Activated CD4-positive, alpha-beta T cell treated with anti-CD3 and anti-CD28 coated beads, Interleukin-2, Interleukin-6, amounts not matched to agents 100 ng/mL and 50 ng/mL, durations not matched to agents 16 hours and 8 hours (primary cell): ENCODE results near the gene HERC2.

ENCODE experiments used
- DNase-seq: peaks from one replicate; pipeline ENCODE4 v3.0.0-alpha.2; 2020

Gene HERC2

GRCh38 chr15:28093752-28094535 is 228.0 kb downstream of the HERC2 start:
- no peak for DNase-seq

DNA sequence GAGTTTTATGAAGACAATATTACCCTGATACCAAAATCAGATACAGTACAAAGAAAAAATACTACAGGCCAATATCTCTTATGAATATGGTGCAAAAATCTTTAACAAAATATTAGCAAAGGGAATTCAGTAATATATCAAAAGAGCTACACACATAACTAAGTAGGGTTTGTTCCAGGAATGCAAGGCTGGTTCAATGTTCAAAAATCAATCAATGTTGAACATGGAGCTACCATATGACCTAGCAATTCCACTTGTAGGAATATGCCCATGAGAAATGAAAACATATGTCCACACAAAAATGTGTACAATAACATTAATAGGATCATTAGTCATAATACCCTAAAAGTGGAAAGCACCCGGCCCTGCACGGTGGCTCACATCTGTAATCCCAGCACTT is 230.7 kb downstream of the HERC2 start:
- no peak for DNase-seq

GRCh38 chr15:28086175-28086703 is 235.7 kb downstream of the HERC2 start:
- peak; percentile 75 for DNase-seq

- DNase-seq, result no peak
These were observed 236.3 kb downstream of the HERC2 start for GRCh38 chr15:28085489-28086174.

GRCh38 chr15:28084547-28084946 is 237.4 kb downstream of the HERC2 start:
- DNase-seq, result no peak

- no peak for DNase-seq
These were observed 238.9 kb downstream of the HERC2 start for GRCh38 chr15:28082891-28083684.

GRCh38 chr15:28081594-28081993 is 240.4 kb downstream of the HERC2 start:
- no peak for DNase-seq

GRCh38 chr15:28080386-28080785 is 241.6 kb downstream of the HERC2 start:
- DNase-seq, result no peak

DNA sequence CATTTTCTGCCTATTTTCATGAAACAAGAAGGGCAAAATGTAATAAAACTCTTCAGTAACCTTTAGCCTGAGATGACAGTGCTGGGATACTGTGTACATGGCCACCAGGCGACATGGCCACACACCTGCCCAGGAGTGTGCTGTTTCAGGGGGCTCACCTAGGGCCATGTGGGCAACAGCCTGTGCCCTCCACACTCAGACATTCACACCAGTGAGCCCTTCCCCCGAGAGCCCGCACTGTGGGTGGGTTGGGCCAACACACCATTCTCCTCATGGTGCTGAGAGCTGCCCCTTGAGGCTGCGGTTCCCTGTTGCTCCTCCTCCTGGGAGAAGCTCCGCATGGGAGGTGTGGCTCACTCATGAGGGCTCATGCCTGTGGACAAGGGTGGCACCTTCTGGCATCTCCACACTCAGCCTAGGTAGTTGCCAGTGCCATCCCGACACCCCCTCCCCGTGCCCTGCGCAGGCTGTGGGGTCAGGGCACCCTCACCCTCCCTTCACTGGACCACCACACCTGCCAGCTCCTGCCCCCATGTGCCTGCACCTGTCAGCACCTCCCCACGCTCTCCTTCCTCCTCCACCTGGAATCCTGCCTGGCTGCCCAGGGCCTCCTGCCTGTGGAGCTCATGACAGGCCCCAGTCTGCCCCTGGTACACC is 242.5 kb downstream of the HERC2 start:
- no peak for DNase-seq

DNA sequence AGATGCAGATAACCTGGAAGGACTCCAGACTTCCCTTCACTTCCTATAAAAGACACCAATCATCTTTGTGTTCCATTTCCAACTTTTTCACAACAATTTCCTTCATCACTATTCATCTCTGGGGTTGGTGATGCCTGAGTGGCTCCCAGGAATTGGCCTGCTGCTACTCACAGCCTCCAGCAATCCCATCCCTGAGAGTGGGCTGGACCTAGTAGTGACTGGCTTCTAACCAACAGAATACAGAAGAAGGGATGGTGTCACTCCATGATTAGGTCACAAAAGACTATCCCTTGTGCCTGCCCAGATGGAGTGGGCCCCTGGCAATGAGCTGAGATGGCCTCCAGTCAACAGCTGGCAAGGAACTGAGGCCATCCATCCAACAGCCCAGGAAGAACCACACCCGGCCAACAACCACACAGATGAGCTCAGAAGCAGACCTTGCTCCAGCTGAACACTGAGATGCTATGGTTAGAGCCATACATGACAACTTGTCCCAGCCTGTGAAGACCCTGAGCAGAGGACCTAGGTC is 243.7 kb downstream of the HERC2 start:
- DNase-seq, result no peak

- no peak for DNase-seq
These were observed 246.4 kb downstream of the HERC2 start for GRCh38 chr15:28075573-28075972.

DNA sequence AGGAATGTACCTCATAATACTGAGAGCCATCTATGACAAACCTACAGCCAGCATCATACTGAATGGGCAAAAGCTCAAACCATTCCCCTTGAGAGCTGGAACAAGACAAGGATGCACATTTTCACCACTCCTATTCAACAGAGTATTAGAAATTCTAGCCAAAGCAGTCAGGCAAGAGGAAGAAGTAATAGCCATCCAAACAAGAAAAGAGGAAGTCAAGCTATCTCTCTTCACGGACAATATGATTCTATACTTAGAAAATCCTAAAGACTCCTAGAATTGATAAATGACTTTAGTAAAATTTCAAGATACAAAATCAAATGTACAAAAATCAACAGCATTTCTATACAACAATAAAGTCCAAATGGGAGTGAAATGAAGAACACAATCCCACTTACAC is 253.0 kb downstream of the HERC2 start:
- no peak for DNase-seq

DNA sequence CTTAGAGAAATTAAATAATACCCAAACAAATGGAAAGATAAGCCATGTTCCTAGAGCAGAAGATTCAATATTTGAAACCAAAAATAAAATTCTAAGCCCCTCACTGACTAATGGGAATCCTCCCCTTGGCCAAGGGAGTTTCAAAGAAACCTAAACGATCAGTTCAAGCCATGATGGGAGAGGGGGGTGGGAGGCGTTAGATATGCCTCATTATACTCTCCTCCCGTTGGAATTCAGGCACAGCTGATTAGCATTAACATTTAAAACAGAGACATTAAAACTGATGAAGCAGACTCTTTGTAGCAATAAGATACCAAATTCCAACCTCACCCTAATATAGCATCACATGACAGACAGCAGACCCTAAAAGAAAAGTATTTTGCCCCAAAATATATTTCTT is 255.7 kb downstream of the HERC2 start:
- DNase-seq, result no peak
